A549 (cell line): ENCODE measurements around the gene GRM5. TPM values are rescaled to one million over a fixed set of nuclear protein-coding genes. Genes with fewer than 3 reads are reported as not detected.
"Not testable (repeated sequence)": the region's sequence is repeated elsewhere in the genome, so short reads cannot be mapped to it uniquely, and the experiment has no call there.

Source experiments
- ATAC-seq, 2 experiments: fragments of 200-7000 bp in 1 of 2; fragments of >200 bp in 1 of 2; cut with Nextera tagmentation in 1 of 2; cut with Tn5 transposase in 1 of 2; 3 replicates each; pipeline versions ENCODE4 v1.8.0 to v1.9.1; 2018 to 2020; ENCODE audit warnings: mild to moderate bottlenecking in 1 of 2, moderate library complexity in 1 of 2
- CTCF ChIA-PET: fragments of 300-600 bp; sonication (Branson Sonifier 250); formaldehyde crosslinking; extraction: SDS; loops from one replicate; lab custom pipeline; 2021; ENCODE audit warnings: antibody characterized with exemption, inconsistent platforms; lab: Yijun Ruan, JAX
- POLR2A ChIA-PET: fragments of 350-600 bp; formaldehyde crosslinking; extraction: SDS; loops from one replicate; lab custom pipeline; 2021; ENCODE audit warnings: antibody characterized with exemption, inconsistent platforms; lab: Yijun Ruan, JAX
- DNase-seq, 2 experiments: peaks; one replicate each; pipeline versions ENCODE4 v3.0.0 to v3.0.0-alpha.2; 2011 to 2016; ENCODE audit warnings: low read depth in 1 of 2, low spot score in 1 of 2
- FAIRE-seq: peaks from 2 replicates; lab custom pipeline; 2011; peaks lifted over from hg19 to GRCh38; lab: Jason Lieb, UNC
- H3K27ac ChIP-seq, 2 experiments: fragments of >200 bp; sonication (Bioruptor Twin); formaldehyde crosslinking; 3 replicates each; pipeline ENCODE4 v1.5.1; 2016 to 2017
- H3K4me1 ChIP-seq: fragments of >200 bp; sonication (Bioruptor Twin); formaldehyde crosslinking; 3 replicates; pipeline ENCODE4 v1.6.1; 2016
- H3K4me2 ChIP-seq: fragments of >200 bp; sonication (Bioruptor Twin); formaldehyde crosslinking; 3 replicates; pipeline ENCODE4 v1.6.1; 2016
- H3K4me3 ChIP-seq: fragments of >200 bp; sonication (Bioruptor Twin); formaldehyde crosslinking; 3 replicates; pipeline ENCODE4 v1.5.1; 2016
- H3K9me3 ChIP-seq: fragments of >200 bp; sonication (Bioruptor Twin); formaldehyde crosslinking; 3 replicates; pipeline ENCODE4 v1.6.1; 2016
- CEBPB ChIP-seq, 2 experiments: fragments of >200 bp in 1 of 2; sonication (Bioruptor Twin) in 1 of 2; formaldehyde crosslinking in 1 of 2; IDR thresholded peaks; 2 replicates each; pipeline ENCODE4 v1.6.1; 2012 to 2016
- CHD2 ChIP-seq: fragments of 150-350 bp; IDR thresholded peaks from 2 replicates; pipeline ENCODE4 v1.6.1; 2014; ENCODE audit warnings: low read length; ENCODE audit not compliant: partially characterized antibody
- CHD4 ChIP-seq: fragments of 200-600 bp; sonication (generic); IDR thresholded peaks from 2 replicates; pipeline ENCODE4 v1.6.1; 2016; ENCODE audit warnings: antibody characterized with exemption, mild to moderate bottlenecking, borderline replicate concordance
- E2F6 ChIP-seq: IDR thresholded peaks from 2 replicates; pipeline ENCODE4 v1.6.1; 2012; ENCODE audit warnings: low read depth, borderline replicate concordance
- EHF ChIP-seq: fragments of 250-450 bp; sonication (Bioruptor Pico); IDR thresholded peaks from 2 replicates; pipeline ENCODE4 v1.5.0; 2020; ENCODE audit warnings: mild to moderate bottlenecking
- FOXS1 ChIP-seq: fragments of 250-450 bp; sonication (Bioruptor Pico); IDR thresholded peaks from 2 replicates; pipeline ENCODE4 v1.5.0; 2020; ENCODE audit warnings: mild to moderate bottlenecking, moderate library complexity
- HEYL ChIP-seq: fragments of 250-450 bp; sonication (Bioruptor Pico); IDR thresholded peaks from 2 replicates; pipeline ENCODE4 v1.8.0; 2021; ENCODE audit warnings: mild to moderate bottlenecking, moderate library complexity
- HOXA7 ChIP-seq: fragments of 250-450 bp; sonication (Bioruptor Pico); IDR thresholded peaks from 2 replicates; pipeline ENCODE4 v1.5.0; 2020; ENCODE audit warnings: mild to moderate bottlenecking, moderate library complexity
- JUN ChIP-seq, 2 experiments: fragments of >200 bp; sonication (Bioruptor Twin); formaldehyde crosslinking; IDR thresholded peaks; 2 replicates in 1 of 2; 3 replicates in 1 of 2; pipeline ENCODE4 v1.6.1; 2016 to 2017
- KDM1A ChIP-seq: fragments of 200-600 bp; sonication (generic); IDR thresholded peaks from 2 replicates; pipeline ENCODE4 v1.6.1; 2016; ENCODE audit warnings: low read depth, mild to moderate bottlenecking
- MAFK ChIP-seq: fragments of 450-650 bp; IDR thresholded peaks from 2 replicates; pipeline ENCODE4 v1.6.1; 2014; ENCODE audit not compliant: partially characterized antibody
- MAZ ChIP-seq: fragments of 150-350 bp; IDR thresholded peaks from 2 replicates; pipeline ENCODE4 v1.6.1; 2014; ENCODE audit warnings: antibody characterized with exemption, low read depth, low read length, borderline replicate concordance
- MYC ChIP-seq: IDR thresholded peaks from 2 replicates; pipeline ENCODE4 v1.6.1; 2012; ENCODE audit warnings: mild to moderate bottlenecking, inconsistent platforms, low read length, improper control_type of control experiment, borderline replicate concordance
- NFE2L2 ChIP-seq: fragments of 150-350 bp; conservative IDR thresholded peaks from 2 replicates; pipeline ENCODE4 v1.6.1; 2014; ENCODE audit warnings: low read length
- PBX3 ChIP-seq: IDR thresholded peaks from 2 replicates; pipeline ENCODE4 v1.6.1; 2012
- PHF8 ChIP-seq: fragments of 200-600 bp; sonication (generic); IDR thresholded peaks from 2 replicates; pipeline ENCODE4 v1.6.1; 2016; ENCODE audit warnings: low read depth, mild to moderate bottlenecking, antibody characterized with exemption, moderate library complexity, borderline replicate concordance
- POLR2A ChIP-seq: IDR thresholded peaks from 2 replicates; pipeline ENCODE4 v1.6.1; 2012; ENCODE audit warnings: mild to moderate bottlenecking, low read length
- POLR2AphosphoS2 ChIP-seq: conservative IDR thresholded peaks from 2 replicates; pipeline ENCODE4 v1.6.1; 2012; ENCODE audit warnings: low read length, improper control_type of control experiment, inconsistent platforms
- RAD21 ChIP-seq, 2 experiments: fragments of >200 bp in 1 of 2; sonication (Bioruptor Twin) in 1 of 2; formaldehyde crosslinking in 1 of 2; IDR thresholded peaks in 1 of 2; conservative IDR thresholded peaks in 1 of 2; 2 replicates in 1 of 2; 3 replicates in 1 of 2; pipeline ENCODE4 v1.6.1; 2012 to 2018; ENCODE audit warnings: inconsistent platforms in 1 of 2
- RCOR1 ChIP-seq: fragments of 150-350 bp; IDR thresholded peaks from 2 replicates; pipeline ENCODE4 v1.6.1; 2014; ENCODE audit warnings: antibody characterized with exemption, low read length, low read depth
- REST ChIP-seq: fragments of 200-600 bp; sonication (generic); IDR thresholded peaks from 2 replicates; pipeline ENCODE4 v1.6.1; 2016; ENCODE audit warnings: antibody characterized with exemption, mild to moderate bottlenecking, moderate library complexity
- ZC3H11A ChIP-seq: fragments of 450-650 bp; IDR thresholded peaks from 2 replicates; pipeline ENCODE4 v1.6.1; 2014; ENCODE audit warnings: antibody characterized with exemption, mild to moderate bottlenecking
- ZSCAN20 ChIP-seq: fragments of 250-450 bp; sonication (Bioruptor Pico); IDR thresholded peaks from 2 replicates; pipeline ENCODE4 v1.8.0; 2022; ENCODE audit warnings: mild to moderate bottlenecking, moderate library complexity
- WGBS: methylation state at CpG from one replicate; pipeline ENCODE4 v1.1.6; 2017; ENCODE audit errors: missing lambda C conversion rate; 5-methylcytosine and 5-hydroxymethylcytosine counted together
- polyA plus RNA-seq, 4 experiments: library from polyadenylated mRNA; depleted of rRNA in 3 of 4; stranded (reverse); fragments of >200 nt; fragmentation: RNase III in 1 of 4; extraction: RNeasy Plus Mini Kit Qiagen cat#74134 plus additional on column Dnase treatment in 1 of 4; gene quantifications; 2 replicates in 3 of 4; 3 replicates in 1 of 4; pipeline ENCODE4 v1.2.3, GENCODE V29; 2011 to 2017
- TF ChIP-seq, protein P1 (sequence below): fragments of 450-650 bp; IDR thresholded peaks from 2 replicates; pipeline ENCODE4 v1.6.1; 2014; ENCODE audit warnings: antibody characterized with exemption
- TF ChIP-seq, protein P2 (sequence below): fragments of 250-450 bp; sonication (Bioruptor Pico); IDR thresholded peaks from 2 replicates; pipeline ENCODE4 v1.5.0; 2020; ENCODE audit warnings: low read depth, mild to moderate bottlenecking, moderate library complexity
- TF ChIP-seq, protein P3 (sequence below): fragments of >200 bp; sonication (Bioruptor Twin); formaldehyde crosslinking; IDR thresholded peaks from 3 replicates; pipeline ENCODE4 v1.6.1; 2016

The GRM5 gene
- polyA plus RNA-seq, 2 of the 4 experiments (the other 2 are of a cell fraction) = 0.01 TPM; not detected in 1

- H3K9me3 ChIP-seq = no peaks in the 10 kb centered on the region
- POLR2A ChIA-PET = no interaction called here
- H3K4me3 ChIP-seq = no peak overlapping the region
- DNase-seq (no peak), ATAC-seq (no peak), FAIRE-seq (peak; percentile 78)
- no peak for TF ChIP-seq MYC
- no peak for TF ChIP-seq POLR2AphosphoS2
- TF ChIP-seq, protein P1, sequence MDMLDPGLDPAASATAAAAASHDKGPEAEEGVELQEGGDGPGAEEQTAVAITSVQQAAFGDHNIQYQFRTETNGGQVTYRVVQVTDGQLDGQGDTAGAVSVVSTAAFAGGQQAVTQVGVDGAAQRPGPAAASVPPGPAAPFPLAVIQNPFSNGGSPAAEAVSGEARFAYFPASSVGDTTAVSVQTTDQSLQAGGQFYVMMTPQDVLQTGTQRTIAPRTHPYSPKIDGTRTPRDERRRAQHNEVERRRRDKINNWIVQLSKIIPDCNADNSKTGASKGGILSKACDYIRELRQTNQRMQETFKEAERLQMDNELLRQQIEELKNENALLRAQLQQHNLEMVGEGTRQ = no peak
- no peak for TF ChIP-seq MAFK
- TF ChIP-seq ZSCAN20 (CRISPR knock-in tag) = no peak
- TF ChIP-seq PHF8 = no peak
- no peak for TF ChIP-seq CHD2
- TF ChIP-seq, protein P2, sequence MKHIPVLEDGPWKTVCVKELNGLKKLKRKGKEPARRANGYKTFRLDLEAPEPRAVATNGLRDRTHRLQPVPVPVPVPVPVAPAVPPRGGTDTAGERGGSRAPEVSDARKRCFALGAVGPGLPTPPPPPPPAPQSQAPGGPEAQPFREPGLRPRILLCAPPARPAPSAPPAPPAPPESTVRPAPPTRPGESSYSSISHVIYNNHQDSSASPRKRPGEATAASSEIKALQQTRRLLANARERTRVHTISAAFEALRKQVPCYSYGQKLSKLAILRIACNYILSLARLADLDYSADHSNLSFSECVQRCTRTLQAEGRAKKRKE = no peak
- TF ChIP-seq NFE2L2 = no peak
- TF ChIP-seq ZC3H11A = no peak
- TF ChIP-seq EHF (CRISPR knock-in tag) = no peak
- TF ChIP-seq CEBPB (IDR thresholded peaks at IDR 0.05) = no peak
- no peak for TF ChIP-seq MAZ
- no peak for TF ChIP-seq POLR2A
- no peak for TF ChIP-seq HEYL (CRISPR knock-in tag)
- no peak for TF ChIP-seq REST
- TF ChIP-seq HOXA7 = no peak
- no peaks in the 10 kb centered on the region for H3K4me1 ChIP-seq
- 0% methylated on average over 1 of the region's 1 CpG for WGBS
- H3K27ac ChIP-seq = no peak overlapping the region
- no peak overlapping the region for H3K4me2 ChIP-seq
- CTCF ChIA-PET = no interaction called here
Observed at GRCh38 chr11:89015614-89016013, 50.2 kb downstream of the GRM5 start.

DNA sequence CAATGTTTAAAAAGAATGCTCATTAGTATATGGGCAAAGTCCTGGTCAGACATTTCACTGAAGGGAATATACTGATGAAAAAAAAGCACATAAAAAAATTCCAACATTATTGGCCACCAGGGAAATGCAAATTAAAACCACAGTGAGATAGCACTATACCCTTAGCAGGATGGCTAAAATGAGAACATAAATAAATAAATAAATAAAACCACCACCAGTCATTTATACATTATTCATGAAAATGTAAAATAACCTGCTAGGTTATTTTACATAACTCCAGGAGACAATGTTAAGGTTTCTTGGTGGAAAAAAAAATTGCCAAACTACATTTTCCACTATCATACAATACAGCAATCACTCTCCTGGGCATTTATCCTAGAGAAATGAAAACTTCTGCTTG is 64.9 kb downstream of the GRM5 start:
- POLR2A ChIA-PET, CTCF ChIA-PET, DNase-seq, H3K27ac ChIP-seq, H3K4me3 ChIP-seq, ATAC-seq, FAIRE-seq, H3K9me3 ChIP-seq, H3K4me2 ChIP-seq, H3K4me1 ChIP-seq: not testable (repeated sequence)

DNA sequence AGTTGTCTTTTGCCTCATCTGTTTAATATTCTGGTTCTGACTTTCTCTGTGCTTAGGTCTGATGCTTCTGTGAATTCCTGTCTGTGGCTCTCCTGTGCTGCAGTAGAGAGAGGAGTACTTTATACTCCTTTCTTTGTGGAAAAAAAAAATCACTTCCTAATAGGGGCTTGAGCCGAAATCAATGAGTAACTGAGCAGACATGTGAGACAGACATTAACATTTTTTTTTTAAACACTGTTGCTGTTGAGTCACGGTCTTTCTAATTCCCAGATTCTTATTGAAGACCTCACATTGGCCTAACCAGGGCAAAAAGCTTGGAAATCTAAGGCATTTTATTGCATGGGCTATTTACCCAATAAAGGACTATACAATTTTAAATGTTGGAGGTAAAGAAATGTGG is 86.1 kb downstream of the GRM5 start:
- 4% methylated on average over 2 of the region's 2 CpGs for WGBS
- no peak for DNase-seq
- ChIA-PET POLR2A (no interaction called here), CTCF (no interaction called here)
- H3K4me2 ChIP-seq = no peak overlapping the region
- H3K9me3 ChIP-seq = no peaks in the 10 kb centered on the region
- no peak for ATAC-seq
- H3K27ac ChIP-seq = no peak overlapping the region
- no peak overlapping the region for H3K4me3 ChIP-seq
- no peaks in the 10 kb centered on the region for H3K4me1 ChIP-seq
- no peak for FAIRE-seq
- TF ChIP-seq E2F6 (no peak), ZSCAN20 (CRISPR knock-in tag) (no peak), CEBPB (IDR thresholded peaks at IDR 0.05) (no peak), RCOR1 (no peak), POLR2A (no peak), CHD4 (no peak), FOXS1 (CRISPR knock-in tag) (no peak), KDM1A (no peak), JUN (IDR thresholded peaks at IDR 0.05) (no peak), PBX3 (no peak), RAD21 (conservative IDR thresholded peaks at IDR 0.05 in 1 of 2, IDR thresholded peaks at IDR 0.05 in 1 of 2) (no peak)
- TF ChIP-seq, protein P3, sequence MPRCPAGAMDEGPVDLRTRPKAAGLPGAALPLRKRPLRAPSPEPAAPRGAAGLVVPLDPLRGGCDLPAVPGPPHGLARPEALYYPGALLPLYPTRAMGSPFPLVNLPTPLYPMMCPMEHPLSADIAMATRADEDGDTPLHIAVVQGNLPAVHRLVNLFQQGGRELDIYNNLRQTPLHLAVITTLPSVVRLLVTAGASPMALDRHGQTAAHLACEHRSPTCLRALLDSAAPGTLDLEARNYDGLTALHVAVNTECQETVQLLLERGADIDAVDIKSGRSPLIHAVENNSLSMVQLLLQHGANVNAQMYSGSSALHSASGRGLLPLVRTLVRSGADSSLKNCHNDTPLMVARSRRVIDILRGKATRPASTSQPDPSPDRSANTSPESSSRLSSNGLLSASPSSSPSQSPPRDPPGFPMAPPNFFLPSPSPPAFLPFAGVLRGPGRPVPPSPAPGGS = no peak
